GM06990 (cell line): ENCODE data around the gene LRRC36.

Source experiments
- DNase-seq: peaks from one replicate; pipeline ENCODE4 v3.0.0-alpha.2; 2011; ENCODE audit not compliant: insufficient read length; ENCODE audit errors: extremely low read depth
- H3K27me3 ChIP-seq: replicated peaks from 2 replicates; pipeline ENCODE4 v1.6.0; 2011; ENCODE audit warnings: low read length; ENCODE audit not compliant: control insufficient read depth, insufficient read depth
- H3K36me3 ChIP-seq: 2 replicates; pipeline ENCODE4 v1.5.1; 2011; ENCODE audit warnings: low read length; ENCODE audit not compliant: control insufficient read depth, insufficient read depth
- H3K4me3 ChIP-seq: replicated peaks from 2 replicates; pipeline ENCODE4 v1.5.1; 2011; ENCODE audit warnings: low read depth, mild to moderate bottlenecking, control low read depth, low read length
- TF ChIP-seq, protein P1 (sequence below): IDR thresholded peaks from 2 replicates; pipeline ENCODE4 v1.5.1; 2011; ENCODE audit warnings: low read length, control low read depth, mild to moderate bottlenecking, inconsistent platforms; ENCODE audit not compliant: insufficient read depth, poor library complexity, severe bottlenecking

LRRC36 gene, protein sequence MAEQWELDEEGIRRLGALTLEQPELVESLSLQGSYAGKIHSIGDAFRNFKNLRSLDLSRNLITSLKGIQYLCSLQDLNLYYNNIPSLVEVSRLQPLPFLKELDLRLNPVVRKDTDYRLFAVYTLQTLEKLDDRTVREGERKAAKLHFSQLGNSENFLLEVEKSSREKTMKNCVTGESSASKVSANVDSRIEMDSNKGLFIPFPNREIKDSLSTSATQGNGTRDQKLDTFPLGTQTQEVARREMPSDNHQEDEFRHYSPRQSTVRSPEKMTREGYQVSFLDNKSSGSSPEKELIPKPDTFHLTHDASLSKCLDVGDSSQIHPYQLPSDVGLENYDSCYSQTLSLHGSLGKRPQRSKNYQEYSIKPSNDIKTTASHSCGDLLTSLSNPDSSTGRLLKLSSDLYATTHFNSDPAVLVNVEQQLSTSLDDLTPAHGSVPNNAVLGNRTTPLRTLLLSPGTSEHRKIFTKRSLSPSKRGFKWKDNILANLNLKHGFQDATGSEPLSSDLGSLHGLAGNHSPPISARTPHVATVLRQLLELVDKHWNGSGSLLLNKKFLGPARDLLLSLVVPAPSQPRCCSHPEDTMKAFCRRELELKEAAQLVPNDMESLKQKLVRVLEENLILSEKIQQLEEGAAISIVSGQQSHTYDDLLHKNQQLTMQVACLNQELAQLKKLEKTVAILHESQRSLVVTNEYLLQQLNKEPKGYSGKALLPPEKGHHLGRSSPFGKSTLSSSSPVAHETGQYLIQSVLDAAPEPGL

DNA sequence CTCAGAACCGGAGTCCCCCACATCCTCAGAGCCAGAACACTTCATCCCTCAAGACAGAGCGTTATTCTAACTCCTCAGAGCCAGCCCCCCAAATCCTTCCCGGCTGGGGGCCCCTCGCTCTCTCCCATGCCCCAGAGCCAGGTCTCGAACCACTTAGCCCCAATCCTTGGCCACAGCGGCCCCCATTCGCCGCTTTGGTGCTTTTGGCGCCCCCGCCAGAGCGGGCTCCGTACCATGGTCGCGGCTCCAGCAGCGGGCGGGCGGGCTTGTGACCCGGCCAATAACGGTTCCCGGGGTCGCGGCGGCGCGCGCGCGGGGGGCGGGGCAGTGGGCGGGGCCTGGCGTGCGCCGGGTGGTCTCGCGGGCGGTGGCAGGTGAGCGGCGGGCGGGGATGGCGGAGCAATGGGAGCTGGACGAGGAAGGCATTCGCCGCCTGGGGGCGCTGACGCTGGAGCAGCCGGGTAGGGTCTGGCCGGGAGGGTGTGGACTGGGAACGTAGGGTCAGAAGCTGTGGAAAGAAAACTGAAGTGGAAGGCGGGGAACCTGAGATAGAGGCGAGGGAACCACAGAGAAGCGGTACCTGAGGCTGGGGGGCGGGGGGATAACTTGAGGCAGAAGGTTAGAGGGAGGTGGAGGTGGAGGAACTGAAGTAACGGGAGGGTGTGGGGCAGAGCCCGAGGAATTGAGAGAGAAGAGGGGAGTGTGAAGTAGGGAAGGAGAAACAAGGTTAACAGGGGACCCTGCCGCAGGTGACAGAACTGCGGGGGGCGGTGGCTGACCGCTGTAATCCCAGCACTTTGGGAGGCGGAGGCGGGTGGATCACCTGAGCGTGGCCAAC lies at the start of gene LRRC36, which contains the start of gene KCTD19:
TSS of gene LRRC36 (plus strand) at position 344 of the 838 bp plus-strand sequence. CDS start at position 392, 48 bp downstream.
TSS of gene KCTD19 (minus strand) at position 270 of the 838 bp plus-strand sequence. CDS start at position 236, 34 bp downstream.
- TF ChIP-seq, protein P1, sequence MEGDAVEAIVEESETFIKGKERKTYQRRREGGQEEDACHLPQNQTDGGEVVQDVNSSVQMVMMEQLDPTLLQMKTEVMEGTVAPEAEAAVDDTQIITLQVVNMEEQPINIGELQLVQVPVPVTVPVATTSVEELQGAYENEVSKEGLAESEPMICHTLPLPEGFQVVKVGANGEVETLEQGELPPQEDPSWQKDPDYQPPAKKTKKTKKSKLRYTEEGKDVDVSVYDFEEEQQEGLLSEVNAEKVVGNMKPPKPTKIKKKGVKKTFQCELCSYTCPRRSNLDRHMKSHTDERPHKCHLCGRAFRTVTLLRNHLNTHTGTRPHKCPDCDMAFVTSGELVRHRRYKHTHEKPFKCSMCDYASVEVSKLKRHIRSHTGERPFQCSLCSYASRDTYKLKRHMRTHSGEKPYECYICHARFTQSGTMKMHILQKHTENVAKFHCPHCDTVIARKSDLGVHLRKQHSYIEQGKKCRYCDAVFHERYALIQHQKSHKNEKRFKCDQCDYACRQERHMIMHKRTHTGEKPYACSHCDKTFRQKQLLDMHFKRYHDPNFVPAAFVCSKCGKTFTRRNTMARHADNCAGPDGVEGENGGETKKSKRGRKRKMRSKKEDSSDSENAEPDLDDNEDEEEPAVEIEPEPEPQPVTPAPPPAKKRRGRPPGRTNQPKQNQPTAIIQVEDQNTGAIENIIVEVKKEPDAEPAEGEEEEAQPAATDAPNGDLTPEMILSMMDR, result peak; percentile 59
- Histone ChIP-seq H3K27me3 (no peaks in the 10 kb centered on the region), H3K4me3 (peak within 1 kb of the TSS; percentile 61), H3K36me3 (no peaks in the 10 kb centered on the region)
- peak; percentile 72 for DNase-seq

DNA sequence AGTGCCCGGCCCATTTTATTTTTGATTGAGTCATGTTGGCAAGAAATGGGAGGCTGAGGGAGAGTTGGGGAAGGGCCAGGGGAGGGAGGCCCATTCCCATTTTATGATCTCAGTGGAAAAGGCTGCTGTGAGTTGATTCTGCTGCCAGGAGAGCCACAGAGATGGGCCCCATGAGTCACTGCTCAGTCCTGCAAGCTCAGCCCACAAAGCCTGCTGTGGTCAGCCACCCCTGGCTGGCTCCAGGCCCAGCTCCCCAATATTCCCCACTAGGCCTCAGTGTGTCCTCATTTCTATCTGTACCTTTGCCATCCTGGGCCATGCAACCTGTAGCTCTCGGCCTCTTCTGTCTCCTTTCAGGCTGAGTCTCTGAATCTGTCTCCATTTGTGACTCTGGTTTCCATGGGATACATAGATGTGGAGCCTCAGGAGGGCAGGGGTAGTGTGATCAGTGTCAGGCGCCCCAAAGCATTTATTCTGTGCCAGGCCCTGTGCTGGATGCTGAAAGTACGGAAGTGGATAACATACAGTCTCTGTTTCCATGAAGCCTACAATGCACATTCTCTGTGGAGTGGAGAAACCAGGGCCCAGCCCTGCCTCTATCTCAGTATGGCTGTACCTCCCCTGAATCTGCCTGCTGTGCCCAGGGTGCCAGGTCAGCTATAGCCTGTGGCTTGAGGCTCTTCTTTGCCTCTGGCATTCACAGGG lies 49.2 kb upstream of the LRRC36 start:
- no peak for DNase-seq
- H3K36me3 ChIP-seq, result no peaks in the 10 kb centered on the region; the same call in 1 of the 2 replicates
- TF ChIP-seq, protein P1, result no peak
- H3K27me3 ChIP-seq, result no peaks in the 10 kb centered on the region; the same call in 1 of the 2 replicates
- H3K4me3 ChIP-seq, result no peak overlapping the region

DNA sequence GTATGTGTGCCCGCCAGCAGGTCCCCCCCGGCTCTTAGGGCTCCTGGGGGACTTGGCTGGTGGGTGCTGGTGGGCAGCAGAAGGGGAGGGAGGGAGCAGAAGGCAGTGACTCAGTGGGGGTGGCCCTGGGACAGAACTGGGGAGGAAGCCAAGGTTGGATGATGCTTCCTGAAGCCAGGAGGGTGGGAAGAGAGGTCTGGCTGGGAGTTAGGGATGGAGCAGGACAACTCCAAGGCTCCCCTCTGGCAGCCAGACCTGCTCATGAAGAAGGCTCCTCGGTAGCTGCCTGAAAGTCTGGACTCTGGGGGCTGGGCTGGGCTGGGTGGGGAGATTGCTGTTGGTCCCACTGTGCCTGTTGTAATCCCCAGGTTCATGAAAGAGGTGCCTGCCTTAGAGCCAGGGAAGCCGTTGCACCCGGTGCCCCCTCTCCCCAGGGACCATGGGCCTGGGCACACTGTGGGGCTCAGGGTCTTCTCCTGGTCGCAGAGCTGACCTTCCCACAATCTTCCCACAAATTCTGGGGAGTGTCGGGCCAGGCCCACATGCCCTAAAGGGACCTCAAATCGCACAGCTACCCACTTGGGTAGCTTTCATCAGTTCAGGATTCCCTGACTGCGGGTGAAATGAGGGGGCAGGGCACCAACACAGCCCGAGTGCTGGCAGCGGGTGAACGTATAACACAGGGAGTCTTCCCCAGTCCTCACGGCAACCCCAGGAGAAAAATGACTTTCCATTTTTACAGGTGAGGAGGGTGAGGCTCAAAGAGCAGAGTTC lies 48.4 kb upstream of the LRRC36 start:
- H3K4me3 ChIP-seq, result peak overlapping the region; percentile 65
- DNase-seq, result no peak
- no peaks in the 10 kb centered on the region; the same call in 1 of the 2 replicates for H3K27me3 ChIP-seq
- no peaks in the 10 kb centered on the region; the same call in 1 of the 2 replicates for H3K36me3 ChIP-seq
- TF ChIP-seq, protein P1, result no peak

DNA sequence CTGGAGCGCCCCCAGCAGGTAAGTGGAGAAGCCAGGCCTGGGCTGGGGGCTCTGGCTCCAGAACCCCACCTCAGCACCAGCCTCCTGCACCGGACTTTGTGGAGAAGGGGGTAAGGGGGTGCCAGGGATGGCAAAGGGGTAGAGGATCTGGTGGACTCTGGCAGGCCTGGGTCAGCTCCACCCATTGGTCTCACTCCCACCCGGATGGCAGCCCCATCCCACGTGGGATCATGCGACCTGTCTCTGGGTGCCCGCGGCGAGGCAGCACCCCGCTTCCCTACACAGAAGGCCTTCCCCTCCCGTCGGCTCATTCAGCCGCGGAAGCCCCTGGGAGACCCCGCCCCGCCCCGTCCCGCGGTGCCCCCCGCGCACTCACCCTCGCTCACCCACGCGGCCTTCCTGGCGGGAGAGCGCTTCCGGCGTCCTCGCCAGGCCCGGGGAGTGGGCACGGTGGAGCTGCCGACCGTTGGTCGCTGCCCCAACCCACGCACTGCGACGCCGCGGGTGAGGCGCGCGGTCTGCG lies 47.8 kb upstream of the LRRC36 start:
- peak overlapping the region; percentile 65 for H3K4me3 ChIP-seq
- DNase-seq, result no peak
- TF ChIP-seq, protein P1, result peak; percentile 58

More for the DNA sequence above, 47.8 kb upstream of the LRRC36 start:
- no peaks in the 10 kb centered on the region; the same call in 1 of the 2 replicates for H3K36me3 ChIP-seq
- no peaks in the 10 kb centered on the region; the same call in 1 of the 2 replicates for H3K27me3 ChIP-seq
